ENCODE results near the gene ABCA4.

- TF ChIP-seq POLR2A (IDR thresholded peaks at IDR 0.05) (no peak), CTCF (IDR thresholded peaks at IDR 0.05) (no peak)
Measured at GRCh38 chr1:94119796-94120569, 965 bp downstream of the ABCA4 start.

Measured in Peyer's patch (tissue), 4 donors.